IMR-90 (cell line): ENCODE data around the gene MROH7. TPM values are rescaled to one million over a fixed set of nuclear protein-coding genes. Genes with fewer than 3 reads are reported as not detected.

Source experiments
- ATAC-seq: fragments of 200-7000 bp; cut with Tn5 transposase; 2 replicates; pipeline ENCODE4 v1.9.1; 2020; ENCODE audit warnings: low read depth, mild to moderate bottlenecking, moderate library complexity
- BruUV-seq: library from RNA; stranded (reverse); fragments of 400-500 nt; replicated peaks from 2 replicates; lab custom pipeline; 2021; lab: Mats Ljungman, UMichigan
- CTCF ChIA-PET: fragments of 300-600 bp; formaldehyde crosslinking; extraction: SDS; loops from one replicate; lab custom pipeline; 2021; ENCODE audit warnings: antibody characterized with exemption; lab: Yijun Ruan, JAX
- POLR2A ChIA-PET: fragments of 300-600 bp; sonication (Branson Sonifier 250); formaldehyde crosslinking; loops from one replicate; lab custom pipeline; 2022; ENCODE audit warnings: antibody characterized with exemption; ENCODE audit not compliant: unreplicated experiment; lab: Charles Lee
- DNase-seq: peaks from one replicate; pipeline ENCODE4 v3.0.0; 2013
- H2AFZ ChIP-seq: replicated peaks from 2 replicates; pipeline ENCODE3; 2013; ENCODE audit warnings: low read length, mild to moderate bottlenecking; ENCODE audit not compliant: poor library complexity
- H2AK5ac ChIP-seq: 2 replicates; pipeline ENCODE4 v1.6.1; 2013; ENCODE audit warnings: low read depth, low read length, inconsistent platforms
- H2AK9ac ChIP-seq: replicated peaks from 2 replicates; pipeline ENCODE3; 2013; ENCODE audit warnings: mild to moderate bottlenecking, low read depth, low read length, moderate library complexity; ENCODE audit not compliant: poor library complexity
- H2BK120ac ChIP-seq: 2 replicates; pipeline ENCODE4 v1.6.1; 2013; ENCODE audit warnings: low read depth, low read length, inconsistent platforms
- H2BK15ac ChIP-seq: 3 replicates; pipeline ENCODE4 v1.6.1; 2013; ENCODE audit warnings: low read depth, low read length, inconsistent platforms
- H2BK20ac ChIP-seq: 2 replicates; pipeline ENCODE4 v1.6.1; 2013; ENCODE audit warnings: low read depth, mild to moderate bottlenecking, inconsistent platforms, low read length, moderate library complexity
- H2BK5ac ChIP-seq: 2 replicates; pipeline ENCODE4 v1.6.1; 2013; ENCODE audit warnings: mild to moderate bottlenecking, low read depth, low read length, inconsistent platforms; ENCODE audit not compliant: poor library complexity, severe bottlenecking
- H3K14ac ChIP-seq: replicated peaks from 2 replicates; pipeline ENCODE4 v1.6.1; 2013; ENCODE audit warnings: low read depth, low read length, inconsistent platforms
- H3K18ac ChIP-seq: 2 replicates; pipeline ENCODE4 v1.6.1; 2013; ENCODE audit warnings: low read depth, low read length, control low read depth
- H3K23ac ChIP-seq: 2 replicates; pipeline ENCODE4 v1.6.1; 2013; ENCODE audit warnings: low read depth, low read length, inconsistent platforms
- H3K27ac ChIP-seq: 2 replicates; pipeline ENCODE4 v1.5.1; 2013; ENCODE audit warnings: mild to moderate bottlenecking, control low read depth, low read length; ENCODE audit not compliant: insufficient read depth
- H3K27me3 ChIP-seq: 2 replicates; pipeline ENCODE4 v1.6.1; 2013; ENCODE audit warnings: low read length; ENCODE audit not compliant: control insufficient read depth, insufficient read depth
- H3K36me3 ChIP-seq: 2 replicates; pipeline ENCODE4 v1.6.1; 2013; ENCODE audit warnings: low read length, mixed read lengths; ENCODE audit not compliant: control insufficient read depth, insufficient read depth
- H3K4ac ChIP-seq: 2 replicates; pipeline ENCODE4 v1.6.1; 2013; ENCODE audit warnings: low read depth, low read length, inconsistent platforms
- H3K4me1 ChIP-seq: 2 replicates; pipeline ENCODE4 v1.6.1; 2013; ENCODE audit warnings: low read length, mixed read lengths; ENCODE audit not compliant: control insufficient read depth, insufficient read depth
- H3K4me2 ChIP-seq: 2 replicates; pipeline ENCODE4 v1.6.1; 2013; ENCODE audit warnings: low read depth, mild to moderate bottlenecking, control low read depth, low read length, moderate library complexity
- H3K4me3 ChIP-seq: 2 replicates; pipeline ENCODE4 v1.5.1; 2013; ENCODE audit warnings: low read depth, mild to moderate bottlenecking, control low read depth, low read length, moderate library complexity; ENCODE audit not compliant: insufficient read depth
- H3K56ac ChIP-seq: 2 replicates; pipeline ENCODE4 v1.6.1; 2013; ENCODE audit warnings: low read length, inconsistent platforms; ENCODE audit not compliant: insufficient read depth; ENCODE audit errors: extremely low read depth
- H3K79me1 ChIP-seq, 2 experiments: 2 replicates each; pipeline ENCODE4 v1.6.1; 2013; ENCODE audit warnings: low read length in 2 of 2, inconsistent platforms in 1 of 2, low read depth in 1 of 2
- H3K9ac ChIP-seq: 2 replicates; pipeline ENCODE4 v1.6.1; 2013; ENCODE audit warnings: low read depth, low read length, control low read depth
- H3K9me1 ChIP-seq: 2 replicates; pipeline ENCODE4 v1.6.1; 2013; ENCODE audit warnings: low read length, inconsistent platforms; ENCODE audit not compliant: insufficient read depth
- H3K9me3 ChIP-seq: 2 replicates; pipeline ENCODE4 v1.6.1; 2013; ENCODE audit warnings: low read length; ENCODE audit not compliant: control insufficient read depth, insufficient read depth
- H4K20me1 ChIP-seq: 2 replicates; pipeline ENCODE4 v1.6.1; 2013; ENCODE audit warnings: low read length, inconsistent platforms; ENCODE audit not compliant: insufficient read depth
- H4K5ac ChIP-seq: 2 replicates; pipeline ENCODE4 v1.6.1; 2013; ENCODE audit warnings: mild to moderate bottlenecking, low read depth, low read length, control low read depth
- H4K8ac ChIP-seq, 2 experiments: 2 replicates each; pipeline ENCODE4 v1.6.1; 2013; ENCODE audit warnings: low read depth in 2 of 2, low read length in 2 of 2, control low read depth in 1 of 2, inconsistent platforms in 1 of 2
- H4K91ac ChIP-seq: 2 replicates; pipeline ENCODE4 v1.6.1; 2013; ENCODE audit warnings: low read depth, low read length, inconsistent platforms; ENCODE audit not compliant: insufficient read depth
- BHLHE40 ChIP-seq: fragments of 150-350 bp; IDR thresholded peaks from 2 replicates; pipeline ENCODE4 v1.6.1; 2016; ENCODE audit warnings: mild to moderate bottlenecking, low read depth, low read length
- CEBPB ChIP-seq: IDR thresholded peaks from 2 replicates; pipeline ENCODE4 v1.6.1; 2012; ENCODE audit warnings: low read depth, low read length, improper control_type of control experiment
- CHD1 ChIP-seq: IDR thresholded peaks from 2 replicates; pipeline ENCODE4 v1.6.1; 2012; ENCODE audit warnings: low read depth, low read length, improper control_type of control experiment
- MXI1 ChIP-seq: IDR thresholded peaks from 2 replicates; pipeline ENCODE4 v1.6.1; 2012; ENCODE audit warnings: low read depth, mild to moderate bottlenecking, low read length, moderate library complexity, borderline replicate concordance
- NFE2L2 ChIP-seq: fragments of 150-350 bp; IDR thresholded peaks from 2 replicates; pipeline ENCODE4 v1.6.1; 2016; ENCODE audit warnings: low read depth, mild to moderate bottlenecking, low read length
- RCOR1 ChIP-seq: IDR thresholded peaks from 2 replicates; pipeline ENCODE4 v1.6.1; 2012; ENCODE audit warnings: mild to moderate bottlenecking, low read length, improper control_type of control experiment; ENCODE audit not compliant: insufficient replicate concordance
- RFX5 ChIP-seq: IDR thresholded peaks from 2 replicates; pipeline ENCODE4 v1.8.0; 2012; ENCODE audit warnings: low read depth, mild to moderate bottlenecking, low read length, moderate library complexity
- USF2 ChIP-seq: fragments of 150-350 bp; IDR thresholded peaks from 2 replicates; pipeline ENCODE4 v1.6.1; 2017; ENCODE audit warnings: mild to moderate bottlenecking, antibody characterized with exemption, low read length, low read depth
- WGBS, 2 experiments: methylation state at CpG; one replicate each; pipeline versions ENCODE4 v1.1.5 to v1.1.7; 2013; ENCODE audit warnings: missing lambda C conversion rate in 2 of 2; ENCODE audit not compliant: insufficient read length in 1 of 2; ENCODE audit errors: extremely low coverage in 2 of 2; 5-methylcytosine and 5-hydroxymethylcytosine counted together
- dilution Hi-C: fragments of 300-500 bp; cut with HindIII; formaldehyde crosslinking; loops from one replicate; pipeline ENCODE4 v1.14.3; 2018; ENCODE audit warnings: low sequenced_read_pairs; ENCODE audit not compliant: unreplicated experiment
- in situ Hi-C: fragments of 300-500 bp; cut with MboI; formaldehyde crosslinking; loops from 3 replicates; pipeline ENCODE4 v1.14.3; 2019; ENCODE audit warnings: low sequenced_read_pairs, inconsistent platforms, mixed read lengths
- intact Hi-C: fragments of 100-400 bp; cut with micrococcal nuclease; formaldehyde crosslinking; loops from 2 replicates; pipeline ENCODE4 v1.10.0; 2022
- polyA plus RNA-seq, 3 experiments: library from polyadenylated mRNA; depleted of rRNA; stranded (reverse); fragments of >200 nt; gene quantifications; 2 replicates each; pipeline ENCODE4 v1.2.3, GENCODE V29; 2012; ENCODE audit warnings: low replicate concordance in 1 of 3
- total RNA-seq: library from RNA; depleted of rRNA; stranded (reverse); fragments of >200 nt; gene quantifications from 2 replicates; pipeline ENCODE4 v1.2.3, GENCODE V29; 2012

The MROH7 gene
- total and polyA plus RNA-seq, 2 of the 4 experiments (the other 2 are of a cell fraction) = not detected

GRCh38 chr1:54678776-54679643 is 37.4 kb downstream of the MROH7 start:
- Histone ChIP-seq H3K18ac (no peak overlapping the region), H3K27me3 (peaks cover 52% of the 10 kb centered on the region), H2BK20ac (no peak overlapping the region), H3K14ac (no peak overlapping the region), H3K27ac (no peak overlapping the region), H3K36me3 (no peaks in the 10 kb centered on the region), H4K20me1 (no peaks in the 10 kb centered on the region), H3K56ac (no peak overlapping the region), H3K4me3 (no peak overlapping the region), H2BK15ac (no peak overlapping the region), H2AFZ (no peak overlapping the region), H2AK9ac (no peak overlapping the region), H2BK5ac (no peak overlapping the region), H3K4me1 (no peaks in the 10 kb centered on the region), H3K4ac (no peak overlapping the region), H4K5ac (no peak overlapping the region), H3K9ac (no peak overlapping the region), H3K9me1 (no peaks in the 10 kb centered on the region), H2BK120ac (no peak overlapping the region), H4K91ac (no peak overlapping the region), H3K79me1 (no peaks in the 10 kb centered on the region), H3K23ac (no peak overlapping the region), H4K8ac (no peak overlapping the region), H3K4me2 (no peak overlapping the region), H3K9me3 (no peaks in the 10 kb centered on the region), H2AK5ac (no peak overlapping the region)
- TF ChIP-seq BHLHE40 (no peak), CEBPB (no peak), RCOR1 (no peak), NFE2L2 (no peak), CHD1 (no peak), RFX5 (no peak), MXI1 (no peak), USF2 (no peak)
- dilution Hi-C loops (no loop called here), intact Hi-C loops (no loop called here), in situ Hi-C loops (loop anchor here (10.0 kb wide), 1 partner anchor 136 kb away; no protein-coding TSS in a partner anchor)
- no TSS peak for BruUV-seq
- ChIA-PET POLR2A (interaction anchor here (0.7 kb wide), 1 partner anchor 543 kb away, joined by 5 read pairs; no protein-coding TSS in a partner anchor), CTCF (no interaction called here)
- ATAC-seq (no peak), DNase-seq (no peak)
- 45% methylated on average over 6 of the region's 17 CpGs; no CpG with 5 or more reads in 1 of the 2 experiments for WGBS, 2 experiments
